Endothelial cell of umbilical vein (primary cell): ENCODE results near the gene C16orf86.

Experiments used
- EZH2 ChIP-seq: IDR thresholded peaks from 2 replicates; pipeline ENCODE4 v1.6.1; 2012; ENCODE audit warnings: borderline replicate concordance, low read depth, mild to moderate bottlenecking, moderate library complexity, low read length, inconsistent platforms; ENCODE audit not compliant: severe bottlenecking
- FOS ChIP-seq: IDR thresholded peaks from 2 replicates; pipeline ENCODE4 v1.6.1; 2011; ENCODE audit warnings: mild to moderate bottlenecking, low read length, moderate library complexity, borderline replicate concordance; ENCODE audit not compliant: insufficient read depth
- GATA2 ChIP-seq: IDR thresholded peaks from 2 replicates; pipeline ENCODE4 v1.7.0; 2011; ENCODE audit warnings: low read depth, mild to moderate bottlenecking, moderate library complexity, mixed read lengths, low read length; ENCODE audit not compliant: insufficient read length, insufficient read depth
- JUN ChIP-seq: IDR thresholded peaks from 2 replicates; pipeline ENCODE4 v1.6.1; 2011; ENCODE audit warnings: borderline replicate concordance, low read depth; ENCODE audit not compliant: insufficient read length, insufficient read depth
- POLR2A ChIP-seq: IDR thresholded peaks from 2 replicates; pipeline ENCODE4 v1.6.1; 2012; ENCODE audit warnings: low read depth, mild to moderate bottlenecking, control low read depth, low read length
- POLR2AphosphoS5 ChIP-seq: IDR thresholded peaks from 2 replicates; pipeline ENCODE4 v1.6.1; 2012; ENCODE audit warnings: low read depth, mild to moderate bottlenecking, control low read depth, low read length, moderate library complexity; ENCODE audit not compliant: insufficient read depth
- TF ChIP-seq, protein P1 (sequence below), 2 donors: IDR thresholded peaks; 1 replicate in 1 of 2; 2 replicates in 1 of 2; pipeline ENCODE4 v1.5.1; 2011; ENCODE audit warnings: low read length in 2 of 2, mild to moderate bottlenecking in 2 of 2, moderate library complexity in 2 of 2, control low read depth in 1 of 2, inconsistent platforms in 1 of 2, low read depth in 1 of 2; ENCODE audit not compliant: insufficient read depth in 1 of 2; ENCODE audit errors: extremely low read depth in 1 of 2
- TF ChIP-seq, protein P2 (sequence below): IDR thresholded peaks from 2 replicates; pipeline ENCODE4 v1.6.1; 2011; ENCODE audit not compliant: insufficient read depth, insufficient read length

DNA sequence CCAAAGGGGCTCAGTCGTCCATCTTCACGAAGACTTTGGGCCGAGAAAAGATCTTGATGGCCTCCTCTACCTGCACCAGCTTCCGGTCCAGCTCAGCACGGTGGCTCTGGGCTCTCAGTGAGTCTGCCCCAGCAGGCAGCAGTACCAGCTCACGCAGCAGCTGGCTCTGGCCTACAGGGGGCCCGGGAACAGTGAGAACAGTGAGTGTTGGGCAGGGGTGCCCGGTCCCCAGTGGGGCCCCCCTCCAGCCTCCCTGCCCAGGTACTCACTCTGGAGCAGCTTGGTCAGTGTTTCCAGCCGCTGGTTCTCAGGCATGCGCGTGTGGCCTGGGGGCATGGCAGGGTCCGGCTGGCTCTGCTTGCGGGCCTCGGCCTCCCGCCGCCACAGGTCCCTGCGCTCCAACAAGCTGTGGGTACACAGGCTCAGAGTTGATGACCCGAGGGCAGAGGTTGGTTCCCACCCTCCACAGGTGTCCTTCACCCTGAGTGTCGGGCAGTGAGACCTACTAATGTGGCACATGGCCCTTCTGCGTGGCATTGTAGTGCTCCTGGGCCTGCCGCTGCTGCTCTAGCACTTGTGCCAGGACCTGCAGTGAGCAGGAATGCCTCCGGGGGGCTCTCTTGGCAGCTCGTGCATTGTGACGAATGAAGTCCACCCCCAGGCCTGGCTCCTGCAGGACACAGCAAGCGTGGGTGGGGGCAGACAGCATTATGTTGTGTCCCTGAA, 3.3 kb upstream of the C16orf86 start:
- TF ChIP-seq, protein P1, sequence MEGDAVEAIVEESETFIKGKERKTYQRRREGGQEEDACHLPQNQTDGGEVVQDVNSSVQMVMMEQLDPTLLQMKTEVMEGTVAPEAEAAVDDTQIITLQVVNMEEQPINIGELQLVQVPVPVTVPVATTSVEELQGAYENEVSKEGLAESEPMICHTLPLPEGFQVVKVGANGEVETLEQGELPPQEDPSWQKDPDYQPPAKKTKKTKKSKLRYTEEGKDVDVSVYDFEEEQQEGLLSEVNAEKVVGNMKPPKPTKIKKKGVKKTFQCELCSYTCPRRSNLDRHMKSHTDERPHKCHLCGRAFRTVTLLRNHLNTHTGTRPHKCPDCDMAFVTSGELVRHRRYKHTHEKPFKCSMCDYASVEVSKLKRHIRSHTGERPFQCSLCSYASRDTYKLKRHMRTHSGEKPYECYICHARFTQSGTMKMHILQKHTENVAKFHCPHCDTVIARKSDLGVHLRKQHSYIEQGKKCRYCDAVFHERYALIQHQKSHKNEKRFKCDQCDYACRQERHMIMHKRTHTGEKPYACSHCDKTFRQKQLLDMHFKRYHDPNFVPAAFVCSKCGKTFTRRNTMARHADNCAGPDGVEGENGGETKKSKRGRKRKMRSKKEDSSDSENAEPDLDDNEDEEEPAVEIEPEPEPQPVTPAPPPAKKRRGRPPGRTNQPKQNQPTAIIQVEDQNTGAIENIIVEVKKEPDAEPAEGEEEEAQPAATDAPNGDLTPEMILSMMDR (IDR thresholded peaks at IDR 0.05; ENCODE audit: extremely low read depth in 1 of 2, insufficient read depth in 1 of 2, low read depth in 1 of 2, low read length in 2 of 2): peak in 1 of 2 donors; percentile 55
- peak; percentile 19 for TF ChIP-seq POLR2A
- no peak for TF ChIP-seq POLR2AphosphoS5
- TF ChIP-seq EZH2: no peak
- no peak for TF ChIP-seq GATA2
- TF ChIP-seq, protein P2, sequence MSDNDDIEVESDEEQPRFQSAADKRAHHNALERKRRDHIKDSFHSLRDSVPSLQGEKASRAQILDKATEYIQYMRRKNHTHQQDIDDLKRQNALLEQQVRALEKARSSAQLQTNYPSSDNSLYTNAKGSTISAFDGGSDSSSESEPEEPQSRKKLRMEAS: no peak
- no peak for TF ChIP-seq JUN
- no peak for TF ChIP-seq FOS
